ENCODE measurements around the gene TRIM47.

The TRIM47 gene

DNA sequence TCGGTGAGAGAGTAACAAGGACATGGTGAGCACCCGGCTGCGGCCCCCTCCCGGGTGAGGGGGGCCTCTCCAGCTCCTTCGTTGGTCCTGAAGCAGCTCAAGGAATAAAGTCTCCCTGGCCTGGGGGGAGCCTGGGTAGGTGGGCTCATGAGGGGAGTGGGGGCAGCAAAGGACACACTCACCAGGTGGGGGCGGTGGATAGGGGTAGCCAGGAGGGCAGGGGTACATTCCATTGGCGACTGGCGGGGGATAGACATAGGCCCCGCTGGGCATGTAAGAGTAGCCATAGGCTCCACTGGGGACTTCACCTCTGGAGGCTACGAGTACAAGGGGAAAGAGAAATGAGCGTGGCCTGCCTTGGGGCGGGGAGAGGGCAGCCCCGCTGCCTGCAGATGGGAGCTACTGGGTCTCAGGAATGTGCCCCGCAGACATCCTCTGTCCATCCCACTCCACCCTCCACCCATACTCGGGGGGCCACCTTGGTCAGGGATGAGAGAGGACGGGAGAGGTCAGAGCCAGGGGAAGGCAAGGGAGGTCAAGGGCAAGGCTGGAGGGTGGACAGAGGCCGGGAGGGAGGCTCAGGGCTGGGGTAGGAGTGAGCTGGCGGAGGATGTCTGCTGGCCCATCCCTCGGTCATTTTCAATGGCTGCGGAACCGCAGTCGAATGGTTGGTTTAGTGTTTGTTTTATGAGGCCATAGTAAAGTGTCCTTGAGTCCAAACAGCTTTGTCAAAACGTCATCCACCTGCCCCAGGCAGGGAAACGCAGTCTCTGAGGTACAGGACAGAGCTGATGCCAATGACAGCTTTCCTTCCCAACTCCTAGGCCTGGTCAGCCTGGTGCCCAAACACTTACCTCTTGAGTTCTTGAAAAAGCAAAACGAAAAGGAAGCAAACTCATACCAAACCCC is 30.5 kb downstream of the TRIM47 start:
- Histone ChIP-seq H3K9ac (ENCODE audit: low read length) (no peak overlapping the region), H3F3A (ENCODE audit: insufficient read depth, low read length) (no peaks in the 10 kb centered on the region), H3K9me2 (replicated peaks; ENCODE audit: insufficient read depth, low read length) (no peaks in the 10 kb centered on the region), H3K36me3 (replicated peaks; ENCODE audit: insufficient read depth, low read length) (no peaks in the 10 kb centered on the region), H3K4me3 (ENCODE audit: low read length) (no peak overlapping the region), H3K79me2 (ENCODE audit: low read length) (peaks cover 3% of the 10 kb centered on the region; the same call in 1 of the 2 replicates), H3K4me2 (ENCODE audit: low read depth, low read length) (no peak overlapping the region), H3K27ac (ENCODE audit: low read length) (no peak overlapping the region), H3K27me3 (replicated peaks; ENCODE audit: insufficient read depth, low read length) (no peaks in the 10 kb centered on the region), H2AFZ (ENCODE audit: low read length) (no peak overlapping the region), H3K4me1 (ENCODE audit: low read length) (no peaks in the 10 kb centered on the region), H4K20me1 (ENCODE audit: insufficient read depth, low read length) (no peaks in the 10 kb centered on the region), H3K9me3 (replicated peaks; ENCODE audit: insufficient read depth, low read length) (no peaks in the 10 kb centered on the region)
- no peak for DNase-seq
- TF ChIP-seq, protein P1, sequence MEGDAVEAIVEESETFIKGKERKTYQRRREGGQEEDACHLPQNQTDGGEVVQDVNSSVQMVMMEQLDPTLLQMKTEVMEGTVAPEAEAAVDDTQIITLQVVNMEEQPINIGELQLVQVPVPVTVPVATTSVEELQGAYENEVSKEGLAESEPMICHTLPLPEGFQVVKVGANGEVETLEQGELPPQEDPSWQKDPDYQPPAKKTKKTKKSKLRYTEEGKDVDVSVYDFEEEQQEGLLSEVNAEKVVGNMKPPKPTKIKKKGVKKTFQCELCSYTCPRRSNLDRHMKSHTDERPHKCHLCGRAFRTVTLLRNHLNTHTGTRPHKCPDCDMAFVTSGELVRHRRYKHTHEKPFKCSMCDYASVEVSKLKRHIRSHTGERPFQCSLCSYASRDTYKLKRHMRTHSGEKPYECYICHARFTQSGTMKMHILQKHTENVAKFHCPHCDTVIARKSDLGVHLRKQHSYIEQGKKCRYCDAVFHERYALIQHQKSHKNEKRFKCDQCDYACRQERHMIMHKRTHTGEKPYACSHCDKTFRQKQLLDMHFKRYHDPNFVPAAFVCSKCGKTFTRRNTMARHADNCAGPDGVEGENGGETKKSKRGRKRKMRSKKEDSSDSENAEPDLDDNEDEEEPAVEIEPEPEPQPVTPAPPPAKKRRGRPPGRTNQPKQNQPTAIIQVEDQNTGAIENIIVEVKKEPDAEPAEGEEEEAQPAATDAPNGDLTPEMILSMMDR (IDR thresholded peaks at IDR 0.05; ENCODE audit: low read length): no peak
- TF ChIP-seq EZH2phosphoT487 (IDR thresholded peaks at IDR 0.05; ENCODE audit: low read length) (no peak), EZH2 (optimal IDR thresholded peaks at IDR 0.05; ENCODE audit: low read depth, low read length) (no peak)

DNA sequence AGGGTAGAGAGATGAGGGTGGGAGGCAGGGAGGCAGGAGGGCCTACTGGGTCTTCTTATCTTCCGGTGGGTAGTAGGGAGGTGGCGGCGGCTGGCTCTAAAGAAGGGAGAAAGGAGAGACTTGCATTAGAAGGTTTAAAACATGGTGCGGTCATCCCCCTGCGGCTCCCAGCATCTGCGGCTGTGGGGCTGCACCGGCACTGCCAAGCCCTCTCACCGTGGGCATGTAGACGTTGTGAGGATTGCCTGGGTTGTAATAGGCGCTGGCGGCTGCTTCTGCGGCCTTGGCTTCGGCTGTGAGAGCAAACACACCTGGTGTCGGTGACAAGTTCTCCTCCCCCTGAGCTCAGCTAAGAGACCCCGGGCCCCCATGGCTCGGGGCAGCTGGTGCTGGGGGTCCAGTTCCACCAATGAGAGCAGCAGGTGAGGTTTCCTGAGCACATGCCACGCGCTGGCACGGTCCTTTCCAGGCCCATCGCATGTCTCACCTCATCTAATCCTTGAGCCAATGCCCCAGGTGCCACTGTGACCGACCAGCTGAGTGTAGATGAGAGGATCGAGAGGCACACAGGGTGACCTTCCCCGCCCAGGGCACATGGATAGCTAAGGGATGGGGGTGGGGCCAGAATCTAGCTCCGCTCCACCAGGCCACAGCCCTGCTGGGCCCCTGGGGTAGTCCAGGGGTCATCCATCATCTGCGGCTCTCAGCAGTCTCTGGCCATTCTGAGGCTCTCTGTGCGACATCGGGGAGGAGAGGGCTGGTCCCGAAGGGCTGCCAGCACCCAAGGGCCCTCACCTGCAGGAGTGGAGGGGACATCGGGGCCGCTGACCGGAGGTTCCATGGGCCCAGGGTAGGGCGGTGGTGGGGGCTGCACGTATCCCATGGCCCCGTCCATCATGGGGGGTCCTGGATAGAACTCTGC is 31.4 kb downstream of the TRIM47 start:
- no peak overlapping the region for H2AFZ ChIP-seq (ENCODE audit: low read length)
- H3K9me2 ChIP-seq (replicated peaks; ENCODE audit: insufficient read depth, low read length): no peaks in the 10 kb centered on the region
- H3K79me2 ChIP-seq (ENCODE audit: low read length): no peaks in the 10 kb centered on the region
- no peaks in the 10 kb centered on the region for H3K9me3 ChIP-seq (replicated peaks; ENCODE audit: insufficient read depth, low read length)
- H3K9ac ChIP-seq (ENCODE audit: low read length): no peak overlapping the region
- no peaks in the 10 kb centered on the region for H3K36me3 ChIP-seq (replicated peaks; ENCODE audit: insufficient read depth, low read length)
- H3K27ac ChIP-seq (ENCODE audit: low read length): no peak overlapping the region
- no peak overlapping the region for H3K4me2 ChIP-seq (ENCODE audit: low read depth, low read length)
- DNase-seq: no peak
- no peaks in the 10 kb centered on the region for H4K20me1 ChIP-seq (ENCODE audit: insufficient read depth, low read length)
- no peak overlapping the region for H3K4me3 ChIP-seq (ENCODE audit: low read length)
- no peaks in the 10 kb centered on the region for H3F3A ChIP-seq (ENCODE audit: insufficient read depth, low read length)
- no peak for TF ChIP-seq EZH2 (optimal IDR thresholded peaks at IDR 0.05; ENCODE audit: low read depth, low read length)
- TF ChIP-seq, protein P1 (IDR thresholded peaks at IDR 0.05; ENCODE audit: low read length): no peak
- no peak for TF ChIP-seq EZH2phosphoT487 (IDR thresholded peaks at IDR 0.05; ENCODE audit: low read length)
- H3K27me3 ChIP-seq (replicated peaks; ENCODE audit: insufficient read depth, low read length): no peaks in the 10 kb centered on the region
- H3K4me1 ChIP-seq (ENCODE audit: low read length): no peaks in the 10 kb centered on the region

DNA sequence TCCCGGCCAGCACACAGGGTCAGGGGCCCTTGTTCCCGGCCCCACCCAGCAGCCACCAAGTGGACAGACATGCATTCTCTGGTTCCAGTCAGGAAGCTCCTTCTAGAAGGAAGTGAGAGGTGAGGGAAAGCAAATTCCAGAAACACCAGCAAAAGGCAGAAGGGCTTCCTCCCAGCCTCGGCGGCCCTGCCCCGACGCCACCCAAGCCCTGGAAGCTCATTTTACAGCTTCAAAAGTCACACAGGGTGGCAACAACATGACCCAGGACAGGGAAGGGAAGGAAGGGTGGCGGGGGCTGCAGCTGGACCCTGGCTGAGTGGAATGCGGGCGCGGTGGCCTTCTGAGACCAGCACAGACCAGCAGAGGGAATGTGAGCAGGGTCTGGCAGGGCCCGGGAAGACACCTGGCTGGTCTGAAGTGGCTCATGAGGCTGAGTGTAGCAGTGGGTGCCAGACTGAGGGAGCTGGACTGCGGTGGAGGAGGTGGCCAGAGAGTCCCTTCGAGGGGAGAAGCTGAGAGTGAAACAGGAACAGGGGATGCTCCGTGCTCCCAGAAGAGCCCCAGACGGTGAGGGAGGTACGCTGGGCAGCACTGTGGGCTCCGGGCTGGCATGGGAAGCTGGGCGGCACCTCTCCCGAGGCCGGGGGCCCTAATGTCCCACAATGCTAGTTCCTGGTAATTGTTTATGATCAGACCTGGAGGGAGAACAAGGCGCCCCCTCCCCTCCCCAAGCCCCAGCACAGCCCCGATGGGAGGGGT is 32.3 kb downstream of the TRIM47 start:
- Histone ChIP-seq H3K9me2 (replicated peaks; ENCODE audit: insufficient read depth, low read length) (no peaks in the 10 kb centered on the region), H3K9ac (ENCODE audit: low read length) (no peak overlapping the region), H3K4me3 (ENCODE audit: low read length) (no peak overlapping the region), H4K20me1 (ENCODE audit: insufficient read depth, low read length) (no peaks in the 10 kb centered on the region), H3K4me1 (ENCODE audit: low read length) (no peaks in the 10 kb centered on the region), H3F3A (ENCODE audit: insufficient read depth, low read length) (no peaks in the 10 kb centered on the region), H3K4me2 (ENCODE audit: low read depth, low read length) (no peak overlapping the region), H3K79me2 (ENCODE audit: low read length) (no peaks in the 10 kb centered on the region), H3K27me3 (replicated peaks; ENCODE audit: insufficient read depth, low read length) (no peaks in the 10 kb centered on the region), H3K9me3 (replicated peaks; ENCODE audit: insufficient read depth, low read length) (no peaks in the 10 kb centered on the region), H2AFZ (ENCODE audit: low read length) (no peak overlapping the region), H3K27ac (ENCODE audit: low read length) (no peak overlapping the region), H3K36me3 (replicated peaks; ENCODE audit: insufficient read depth, low read length) (no peaks in the 10 kb centered on the region)
- no peak for DNase-seq
- no peak for TF ChIP-seq EZH2 (optimal IDR thresholded peaks at IDR 0.05; ENCODE audit: low read depth, low read length)
- no peak for TF ChIP-seq EZH2phosphoT487 (IDR thresholded peaks at IDR 0.05; ENCODE audit: low read length)
- TF ChIP-seq, protein P1 (IDR thresholded peaks at IDR 0.05; ENCODE audit: low read length): no peak

Measured in MM.1S (cell line).